Endothelial cell of umbilical vein (primary cell): ENCODE data around the gene MCM7.

Experiments used
- EZH2 ChIP-seq: IDR thresholded peaks from 2 replicates; pipeline ENCODE4 v1.6.1; 2012; ENCODE audit warnings: borderline replicate concordance, low read depth, mild to moderate bottlenecking, moderate library complexity, low read length, inconsistent platforms; ENCODE audit not compliant: severe bottlenecking
- FOS ChIP-seq: IDR thresholded peaks from 2 replicates; pipeline ENCODE4 v1.6.1; 2011; ENCODE audit warnings: mild to moderate bottlenecking, low read length, moderate library complexity, borderline replicate concordance; ENCODE audit not compliant: insufficient read depth
- GATA2 ChIP-seq: IDR thresholded peaks from 2 replicates; pipeline ENCODE4 v1.7.0; 2011; ENCODE audit warnings: low read depth, mild to moderate bottlenecking, moderate library complexity, mixed read lengths, low read length; ENCODE audit not compliant: insufficient read length, insufficient read depth
- JUN ChIP-seq: IDR thresholded peaks from 2 replicates; pipeline ENCODE4 v1.6.1; 2011; ENCODE audit warnings: borderline replicate concordance, low read depth; ENCODE audit not compliant: insufficient read length, insufficient read depth
- MYC ChIP-seq: IDR thresholded peaks from one replicate; pipeline ENCODE4 v1.6.1; 2011; ENCODE audit warnings: mild to moderate bottlenecking, low read depth, low read length
- POLR2A ChIP-seq: IDR thresholded peaks from 2 replicates; pipeline ENCODE4 v1.6.1; 2012; ENCODE audit warnings: low read depth, mild to moderate bottlenecking, control low read depth, low read length
- POLR2AphosphoS5 ChIP-seq: IDR thresholded peaks from 2 replicates; pipeline ENCODE4 v1.6.1; 2012; ENCODE audit warnings: low read depth, mild to moderate bottlenecking, control low read depth, low read length, moderate library complexity; ENCODE audit not compliant: insufficient read depth
- TF ChIP-seq, protein P1 (sequence below), 2 donors: IDR thresholded peaks; 1 replicate in 1 of 2; 2 replicates in 1 of 2; pipeline ENCODE4 v1.5.1; 2011; ENCODE audit warnings: low read length in 2 of 2, mild to moderate bottlenecking in 2 of 2, moderate library complexity in 2 of 2, control low read depth in 1 of 2, inconsistent platforms in 1 of 2, low read depth in 1 of 2; ENCODE audit not compliant: insufficient read depth in 1 of 2; ENCODE audit errors: extremely low read depth in 1 of 2
- TF ChIP-seq, protein P2 (sequence below): IDR thresholded peaks from 2 replicates; pipeline ENCODE4 v1.6.1; 2011; ENCODE audit not compliant: insufficient read depth, insufficient read length

DNA sequence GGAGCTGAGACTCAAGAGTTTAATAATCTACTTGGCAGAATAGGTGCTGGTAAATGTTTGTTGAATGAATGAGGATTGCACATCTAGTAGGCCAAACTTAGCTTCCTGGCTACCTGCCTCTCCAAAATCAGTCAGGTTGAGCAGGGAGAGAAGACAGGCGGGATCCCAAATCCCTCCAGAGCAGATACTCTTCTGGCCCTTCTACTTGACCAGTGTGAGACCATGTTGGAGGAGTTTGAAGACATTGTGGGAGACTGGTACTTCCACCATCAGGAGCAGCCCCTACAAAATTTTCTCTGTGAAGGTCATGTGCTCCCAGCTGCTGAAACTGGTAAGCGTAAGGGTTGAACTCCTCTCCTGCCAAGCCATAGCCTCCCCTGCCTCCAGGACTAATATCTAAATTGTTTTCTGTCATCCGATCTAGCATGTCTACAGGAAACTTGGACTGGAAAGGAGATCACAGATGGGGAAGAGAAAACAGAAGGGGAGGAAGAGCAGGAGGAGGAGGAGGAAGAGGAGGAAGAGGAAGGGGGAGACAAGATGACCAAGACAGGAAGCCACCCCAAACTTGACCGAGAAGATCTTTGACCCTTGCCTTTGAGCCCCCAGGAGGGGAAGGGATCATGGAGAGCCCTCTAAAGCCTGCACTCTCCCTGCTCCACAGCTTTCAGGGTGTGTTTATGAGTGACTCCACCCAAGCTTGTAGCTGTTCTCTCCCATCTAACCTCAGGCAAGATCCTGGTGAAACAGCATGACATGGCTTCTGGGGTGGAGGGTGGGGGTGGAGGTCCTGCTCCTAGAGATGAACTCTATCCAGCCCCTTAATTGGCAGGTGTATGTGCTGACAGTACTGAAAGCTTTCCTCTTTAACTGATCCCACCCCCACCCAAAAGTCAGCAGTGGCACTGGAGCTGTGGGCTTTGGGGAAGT, 23.4 kb upstream of the MCM7 start:
- no peak for TF ChIP-seq POLR2AphosphoS5
- TF ChIP-seq, protein P1, sequence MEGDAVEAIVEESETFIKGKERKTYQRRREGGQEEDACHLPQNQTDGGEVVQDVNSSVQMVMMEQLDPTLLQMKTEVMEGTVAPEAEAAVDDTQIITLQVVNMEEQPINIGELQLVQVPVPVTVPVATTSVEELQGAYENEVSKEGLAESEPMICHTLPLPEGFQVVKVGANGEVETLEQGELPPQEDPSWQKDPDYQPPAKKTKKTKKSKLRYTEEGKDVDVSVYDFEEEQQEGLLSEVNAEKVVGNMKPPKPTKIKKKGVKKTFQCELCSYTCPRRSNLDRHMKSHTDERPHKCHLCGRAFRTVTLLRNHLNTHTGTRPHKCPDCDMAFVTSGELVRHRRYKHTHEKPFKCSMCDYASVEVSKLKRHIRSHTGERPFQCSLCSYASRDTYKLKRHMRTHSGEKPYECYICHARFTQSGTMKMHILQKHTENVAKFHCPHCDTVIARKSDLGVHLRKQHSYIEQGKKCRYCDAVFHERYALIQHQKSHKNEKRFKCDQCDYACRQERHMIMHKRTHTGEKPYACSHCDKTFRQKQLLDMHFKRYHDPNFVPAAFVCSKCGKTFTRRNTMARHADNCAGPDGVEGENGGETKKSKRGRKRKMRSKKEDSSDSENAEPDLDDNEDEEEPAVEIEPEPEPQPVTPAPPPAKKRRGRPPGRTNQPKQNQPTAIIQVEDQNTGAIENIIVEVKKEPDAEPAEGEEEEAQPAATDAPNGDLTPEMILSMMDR (IDR thresholded peaks at IDR 0.05; ENCODE audit: extremely low read depth in 1 of 2, insufficient read depth in 1 of 2, low read depth in 1 of 2, low read length in 2 of 2): no peak
- TF ChIP-seq JUN: no peak
- TF ChIP-seq POLR2A: no peak
- no peak for TF ChIP-seq MYC
- TF ChIP-seq, protein P2, sequence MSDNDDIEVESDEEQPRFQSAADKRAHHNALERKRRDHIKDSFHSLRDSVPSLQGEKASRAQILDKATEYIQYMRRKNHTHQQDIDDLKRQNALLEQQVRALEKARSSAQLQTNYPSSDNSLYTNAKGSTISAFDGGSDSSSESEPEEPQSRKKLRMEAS: no peak
- TF ChIP-seq GATA2: no peak
- TF ChIP-seq EZH2: no peak
- TF ChIP-seq FOS: no peak
